Hepatocyte (in vitro differentiated cells): ENCODE results near the gene P3H3. TPM values are rescaled to one million over a fixed set of nuclear protein-coding genes. Genes with fewer than 3 reads are reported as not detected.

Source experiments
- DNase-seq: peaks from one replicate; pipeline ENCODE4 v3.0.0-alpha.2; 2016; ENCODE audit warnings: low spot score
- H2AFZ ChIP-seq: fragments of 200-600 bp; sonication (generic); 2 replicates; pipeline ENCODE4 v1.6.0; 2016; ENCODE audit warnings: antibody characterized with exemption, mild to moderate bottlenecking
- H3K27ac ChIP-seq: fragments of 200-600 bp; sonication (generic); 2 replicates; pipeline ENCODE4 v1.5.1; 2016; ENCODE audit warnings: mild to moderate bottlenecking
- H3K27me3 ChIP-seq: fragments of 200-600 bp; sonication (generic); 2 replicates; pipeline ENCODE4 v1.6.1; 2016
- H3K36me3 ChIP-seq: fragments of 200-600 bp; sonication (generic); replicated peaks from 2 replicates; pipeline ENCODE4 v1.5.1; 2016; ENCODE audit warnings: low read depth; ENCODE audit not compliant: insufficient read depth
- H3K4me1 ChIP-seq: fragments of 200-600 bp; sonication (generic); 2 replicates; pipeline ENCODE4 v1.5.1; 2016; ENCODE audit warnings: mild to moderate bottlenecking, moderate library complexity; ENCODE audit not compliant: insufficient read depth
- H3K4me2 ChIP-seq: fragments of 200-600 bp; sonication (generic); 2 replicates; pipeline ENCODE4 v1.6.0; 2016
- H3K4me3 ChIP-seq: fragments of 200-600 bp; sonication (generic); 2 replicates; pipeline ENCODE4 v1.5.1; 2016; ENCODE audit warnings: mild to moderate bottlenecking
- H3K79me2 ChIP-seq: fragments of 200-600 bp; sonication (generic); 2 replicates; pipeline ENCODE4 v1.6.0; 2017; ENCODE audit warnings: mild to moderate bottlenecking
- H3K9me2 ChIP-seq: fragments of 200-600 bp; sonication (generic); replicated peaks from 2 replicates; pipeline ENCODE4 v1.6.0; 2017; ENCODE audit warnings: mild to moderate bottlenecking; ENCODE audit not compliant: insufficient read depth
- H3K9me3 ChIP-seq: fragments of 200-600 bp; sonication (generic); 2 replicates; pipeline ENCODE4 v1.5.1; 2016; ENCODE audit warnings: low read depth, mild to moderate bottlenecking
- H4K20me1 ChIP-seq: fragments of 200-600 bp; sonication (generic); 2 replicates; pipeline ENCODE4 v1.6.0; 2016; ENCODE audit warnings: mild to moderate bottlenecking; ENCODE audit not compliant: insufficient read depth, poor library complexity, severe bottlenecking
- EZH2 ChIP-seq: fragments of 200-600 bp; sonication (generic); IDR thresholded peaks from 2 replicates; pipeline ENCODE4 v1.6.1; 2016; ENCODE audit warnings: antibody characterized with exemption, mild to moderate bottlenecking, borderline replicate concordance
- EZH2phosphoT487 ChIP-seq: fragments of 200-600 bp; sonication (generic); IDR thresholded peaks from one replicate; pipeline ENCODE4 v1.6.1; 2018; ENCODE audit warnings: antibody characterized with exemption, mild to moderate bottlenecking, low read depth, moderate library complexity; ENCODE audit not compliant: unreplicated experiment, severe bottlenecking
- WGBS: methylation state at CpG from one replicate; pipeline ENCODE4 v1.1.6; 2016; ENCODE audit warnings: low lambda C conversion rate; ENCODE audit errors: missing lambda C conversion rate; 5-methylcytosine and 5-hydroxymethylcytosine counted together
- polyA plus RNA-seq: library from polyadenylated mRNA; unstranded; fragments of >200 nt; fragmentation: Nextera tagmentation; extraction: Ambion mirVana; gene quantifications from 2 replicates; pipeline ENCODE4 v1.2.1, GENCODE V29; 2016
- total RNA-seq: library from RNA; depleted of rRNA; stranded (reverse); fragments of >200 nt; gene quantifications from 2 replicates; pipeline ENCODE4 v1.2.3, GENCODE V29; 2014
- TF ChIP-seq, protein P1 (sequence below): fragments of 200-600 bp; sonication (generic); IDR thresholded peaks from 2 replicates; pipeline ENCODE4 v1.5.1; 2016; ENCODE audit warnings: antibody characterized with exemption, mild to moderate bottlenecking; ENCODE audit not compliant: poor library complexity

P3H3 gene
- total and polyA plus RNA-seq, 2 experiments from 2014 or later: 38.1 to 38.6 TPM

DNA sequence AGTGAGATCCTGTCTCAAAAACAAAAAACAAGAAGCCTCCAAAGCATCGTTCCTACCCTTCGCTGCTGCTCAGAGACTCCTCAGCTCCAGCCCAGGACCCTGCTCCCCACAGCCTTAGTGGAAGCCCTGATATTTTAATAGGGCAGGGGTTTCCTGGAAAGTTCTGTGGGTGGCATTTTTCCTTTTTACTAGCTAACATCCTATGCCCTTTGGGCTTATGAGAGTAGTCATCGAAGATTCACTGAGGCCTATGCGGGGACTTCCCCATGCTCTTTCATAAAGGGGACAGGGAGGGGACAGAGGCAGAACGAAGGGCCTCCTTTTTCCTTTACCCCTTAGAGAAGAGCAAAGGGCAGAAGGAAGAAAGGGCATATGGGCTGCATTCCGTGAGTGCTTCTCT, 47.6 kb upstream of the P3H3 start:
- H4K20me1 ChIP-seq: no peaks in the 10 kb centered on the region
- H3K27me3 ChIP-seq: no peaks in the 10 kb centered on the region
- H3K9me2 ChIP-seq: no peaks in the 10 kb centered on the region
- no peak overlapping the region for H3K27ac ChIP-seq
- H3K4me1 ChIP-seq: peaks cover 26% of the 10 kb centered on the region
- H3K4me2 ChIP-seq: no peak overlapping the region
- DNase-seq: peak; percentile 3
- H3K4me3 ChIP-seq: no peak overlapping the region
- TF ChIP-seq, protein P1, sequence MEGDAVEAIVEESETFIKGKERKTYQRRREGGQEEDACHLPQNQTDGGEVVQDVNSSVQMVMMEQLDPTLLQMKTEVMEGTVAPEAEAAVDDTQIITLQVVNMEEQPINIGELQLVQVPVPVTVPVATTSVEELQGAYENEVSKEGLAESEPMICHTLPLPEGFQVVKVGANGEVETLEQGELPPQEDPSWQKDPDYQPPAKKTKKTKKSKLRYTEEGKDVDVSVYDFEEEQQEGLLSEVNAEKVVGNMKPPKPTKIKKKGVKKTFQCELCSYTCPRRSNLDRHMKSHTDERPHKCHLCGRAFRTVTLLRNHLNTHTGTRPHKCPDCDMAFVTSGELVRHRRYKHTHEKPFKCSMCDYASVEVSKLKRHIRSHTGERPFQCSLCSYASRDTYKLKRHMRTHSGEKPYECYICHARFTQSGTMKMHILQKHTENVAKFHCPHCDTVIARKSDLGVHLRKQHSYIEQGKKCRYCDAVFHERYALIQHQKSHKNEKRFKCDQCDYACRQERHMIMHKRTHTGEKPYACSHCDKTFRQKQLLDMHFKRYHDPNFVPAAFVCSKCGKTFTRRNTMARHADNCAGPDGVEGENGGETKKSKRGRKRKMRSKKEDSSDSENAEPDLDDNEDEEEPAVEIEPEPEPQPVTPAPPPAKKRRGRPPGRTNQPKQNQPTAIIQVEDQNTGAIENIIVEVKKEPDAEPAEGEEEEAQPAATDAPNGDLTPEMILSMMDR: no peak
- TF ChIP-seq EZH2phosphoT487 (no peak), EZH2 (no peak)
- H2AFZ ChIP-seq: no peak overlapping the region
- H3K79me2 ChIP-seq: no peaks in the 10 kb centered on the region
- no peaks in the 10 kb centered on the region for H3K36me3 ChIP-seq
- no peaks in the 10 kb centered on the region for H3K9me3 ChIP-seq
- WGBS: 90% methylated on average over 6 of the region's 6 CpGs

DNA sequence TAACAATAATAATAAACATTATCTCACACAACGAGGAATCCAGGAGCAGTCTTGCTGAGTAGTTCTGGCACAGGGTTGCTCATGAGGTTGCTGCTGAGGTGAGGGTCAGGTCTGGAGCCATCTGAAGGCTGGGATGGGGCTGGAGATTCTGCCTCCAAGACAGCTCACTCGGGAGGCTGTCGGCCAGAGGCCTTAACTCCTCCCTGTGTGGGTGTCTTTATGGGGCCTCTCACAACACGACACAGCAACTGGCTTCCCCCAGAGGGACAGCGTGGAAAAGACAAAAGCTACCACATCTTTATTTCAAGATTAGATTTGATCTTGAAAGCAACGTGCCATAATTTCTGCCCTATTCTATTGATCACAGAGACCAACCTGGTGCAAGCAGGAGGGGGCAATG, 46.1 kb upstream of the P3H3 start:
- Histone ChIP-seq H3K4me1 (peaks cover 16% of the 10 kb centered on the region), H3K9me3 (no peaks in the 10 kb centered on the region), H3K4me3 (no peak overlapping the region), H3K36me3 (no peaks in the 10 kb centered on the region), H3K27ac (no peak overlapping the region), H4K20me1 (no peaks in the 10 kb centered on the region), H2AFZ (no peak overlapping the region), H3K27me3 (no peaks in the 10 kb centered on the region), H3K79me2 (no peaks in the 10 kb centered on the region), H3K4me2 (no peak overlapping the region), H3K9me2 (no peaks in the 10 kb centered on the region)
- no peak for DNase-seq
- 73% methylated on average over 6 of the region's 6 CpGs for WGBS
- TF ChIP-seq, protein P1: no peak
- TF ChIP-seq EZH2 (no peak), EZH2phosphoT487 (no peak)

DNA sequence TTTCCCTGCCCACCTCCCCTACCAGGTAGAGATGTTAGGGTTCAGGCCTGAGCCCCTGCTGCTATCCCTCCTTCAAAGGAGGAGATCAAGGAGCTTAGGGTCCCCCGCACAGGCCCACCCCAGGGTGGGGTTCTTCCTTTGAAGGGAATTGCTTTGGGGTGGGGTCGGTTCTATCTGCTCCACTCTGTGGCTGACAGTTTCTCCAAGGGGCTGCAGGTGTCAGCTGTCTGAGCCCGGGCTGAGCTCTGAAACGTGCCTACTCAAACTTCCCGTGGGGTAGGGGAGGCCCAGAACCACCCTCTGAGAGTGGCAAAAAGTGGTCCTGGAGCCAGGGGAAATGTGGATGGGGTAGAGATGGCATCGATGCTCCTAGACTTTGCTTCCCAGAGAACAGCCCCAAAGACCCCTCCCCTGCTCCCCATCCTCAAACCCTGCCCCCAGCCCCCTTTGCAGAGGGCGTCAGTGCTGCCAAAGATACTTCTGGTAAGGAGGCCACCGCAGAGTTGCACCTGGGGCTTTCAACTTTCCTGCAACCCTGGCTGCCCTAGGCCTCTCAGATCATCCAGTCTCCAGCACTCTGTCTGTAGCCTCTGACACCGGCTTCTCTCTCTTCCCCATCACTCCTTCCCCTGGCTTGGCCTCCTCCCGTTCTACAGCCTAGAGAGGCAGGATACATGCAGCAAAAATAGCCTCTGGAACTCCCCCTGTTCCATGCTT, 45.2 kb upstream of the P3H3 start:
- no peaks in the 10 kb centered on the region for H3K9me3 ChIP-seq
- TF ChIP-seq, protein P1: no peak
- TF ChIP-seq EZH2 (no peak), EZH2phosphoT487 (no peak)
- H3K36me3 ChIP-seq: no peaks in the 10 kb centered on the region
- no peak overlapping the region for H3K27ac ChIP-seq
- H3K9me2 ChIP-seq: no peaks in the 10 kb centered on the region
- H3K27me3 ChIP-seq: no peaks in the 10 kb centered on the region
- no peak overlapping the region for H2AFZ ChIP-seq
- H3K4me3 ChIP-seq: no peak overlapping the region
- H3K79me2 ChIP-seq: no peaks in the 10 kb centered on the region
- WGBS: 69% methylated on average over 9 of the region's 10 CpGs
- no peak overlapping the region for H3K4me2 ChIP-seq
- no peaks in the 10 kb centered on the region for H4K20me1 ChIP-seq
- peaks cover 16% of the 10 kb centered on the region for H3K4me1 ChIP-seq
- no peak for DNase-seq
